Fibroblast of lung (primary cell): Measurements from ENCODE around the gene KCNJ6.

Experiments
- CTCF ChIP-seq, 2 donors: IDR thresholded peaks in 1 of 2; conservative IDR thresholded peaks in 1 of 2; 1 replicate in 1 of 2; 2 replicates in 1 of 2; pipeline ENCODE4 v1.5.1; 2011 to 2012; ENCODE audit warnings: low read length in 2 of 2, control low read depth in 1 of 2, inconsistent platforms in 1 of 2, low read depth in 1 of 2, mild to moderate bottlenecking in 1 of 2
- EZH2 ChIP-seq: IDR thresholded peaks from 2 replicates; pipeline ENCODE4 v1.5.1; 2012; ENCODE audit warnings: low read length, control low read depth, mild to moderate bottlenecking; ENCODE audit errors: missing control alignments

GRCh38 chr21:37932936-37933335 is 16.7 kb upstream of the KCNJ6 start:
- TF ChIP-seq CTCF (conservative IDR thresholded peaks at IDR 0.05 in 1 of 2, IDR thresholded peaks at IDR 0.05 in 1 of 2; ENCODE audit: low read depth in 1 of 2, low read length in 2 of 2) = no peak
- TF ChIP-seq EZH2 = no peak
